Measurements from ENCODE around the gene ABCA13.
"Not testable (repeated sequence)": the region's sequence is repeated elsewhere in the genome, so short reads cannot be mapped to it uniquely, and the experiment has no call there.

The ABCA13 gene, protein sequence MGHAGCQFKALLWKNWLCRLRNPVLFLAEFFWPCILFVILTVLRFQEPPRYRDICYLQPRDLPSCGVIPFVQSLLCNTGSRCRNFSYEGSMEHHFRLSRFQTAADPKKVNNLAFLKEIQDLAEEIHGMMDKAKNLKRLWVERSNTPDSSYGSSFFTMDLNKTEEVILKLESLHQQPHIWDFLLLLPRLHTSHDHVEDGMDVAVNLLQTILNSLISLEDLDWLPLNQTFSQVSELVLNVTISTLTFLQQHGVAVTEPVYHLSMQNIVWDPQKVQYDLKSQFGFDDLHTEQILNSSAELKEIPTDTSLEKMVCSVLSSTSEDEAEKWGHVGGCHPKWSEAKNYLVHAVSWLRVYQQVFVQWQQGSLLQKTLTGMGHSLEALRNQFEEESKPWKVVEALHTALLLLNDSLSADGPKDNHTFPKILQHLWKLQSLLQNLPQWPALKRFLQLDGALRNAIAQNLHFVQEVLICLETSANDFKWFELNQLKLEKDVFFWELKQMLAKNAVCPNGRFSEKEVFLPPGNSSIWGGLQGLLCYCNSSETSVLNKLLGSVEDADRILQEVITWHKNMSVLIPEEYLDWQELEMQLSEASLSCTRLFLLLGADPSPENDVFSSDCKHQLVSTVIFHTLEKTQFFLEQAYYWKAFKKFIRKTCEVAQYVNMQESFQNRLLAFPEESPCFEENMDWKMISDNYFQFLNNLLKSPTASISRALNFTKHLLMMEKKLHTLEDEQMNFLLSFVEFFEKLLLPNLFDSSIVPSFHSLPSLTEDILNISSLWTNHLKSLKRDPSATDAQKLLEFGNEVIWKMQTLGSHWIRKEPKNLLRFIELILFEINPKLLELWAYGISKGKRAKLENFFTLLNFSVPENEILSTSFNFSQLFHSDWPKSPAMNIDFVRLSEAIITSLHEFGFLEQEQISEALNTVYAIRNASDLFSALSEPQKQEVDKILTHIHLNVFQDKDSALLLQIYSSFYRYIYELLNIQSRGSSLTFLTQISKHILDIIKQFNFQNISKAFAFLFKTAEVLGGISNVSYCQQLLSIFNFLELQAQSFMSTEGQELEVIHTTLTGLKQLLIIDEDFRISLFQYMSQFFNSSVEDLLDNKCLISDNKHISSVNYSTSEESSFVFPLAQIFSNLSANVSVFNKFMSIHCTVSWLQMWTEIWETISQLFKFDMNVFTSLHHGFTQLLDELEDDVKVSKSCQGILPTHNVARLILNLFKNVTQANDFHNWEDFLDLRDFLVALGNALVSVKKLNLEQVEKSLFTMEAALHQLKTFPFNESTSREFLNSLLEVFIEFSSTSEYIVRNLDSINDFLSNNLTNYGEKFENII (N-terminal part only)

DNA sequence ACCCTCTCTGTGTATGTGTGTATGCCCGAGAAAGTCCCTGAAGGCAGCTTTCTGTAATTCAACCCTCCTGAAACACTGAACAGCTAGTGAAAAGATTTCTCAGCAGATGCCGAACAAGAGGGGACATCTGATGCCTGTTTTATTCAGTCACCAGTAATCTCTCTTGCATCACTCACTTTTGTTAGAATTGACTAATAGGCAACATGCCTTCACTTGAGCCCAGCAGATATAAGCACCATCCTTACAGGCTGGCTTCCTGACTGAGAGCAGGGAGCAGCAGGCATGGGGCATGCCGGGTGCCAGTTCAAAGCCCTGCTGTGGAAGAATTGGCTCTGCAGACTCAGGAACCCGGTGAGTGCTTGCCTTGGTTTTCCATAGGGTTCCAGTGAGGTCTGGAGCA, at the start of gene ABCA13:
TSS of gene ABCA13 (plus strand) at position 257 of the 400 bp plus-strand sequence. CDS start at position 283, 26 bp downstream.
- no peak for DNase-seq

DNA sequence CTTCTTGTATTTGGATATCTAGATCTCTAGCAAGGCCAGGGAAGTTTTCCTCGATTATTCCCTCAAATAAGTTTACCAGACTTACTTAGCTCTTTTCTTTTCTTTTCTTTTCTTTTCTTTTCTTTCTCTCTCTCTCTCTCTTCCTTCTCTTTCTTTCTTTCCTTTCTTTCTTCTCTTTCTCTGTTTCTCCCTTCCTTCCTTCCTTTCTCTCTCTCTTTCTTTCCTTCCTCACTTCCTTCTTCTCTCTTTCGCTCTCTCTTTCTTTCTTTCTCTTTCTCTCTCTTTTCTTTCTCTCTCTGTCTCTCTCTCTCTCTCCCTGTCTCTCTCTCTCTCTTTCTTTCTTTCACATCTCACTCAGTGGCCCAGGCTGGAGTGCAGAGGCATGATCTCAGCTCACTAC, 45.2 kb upstream of the ABCA13 start:
- DNase-seq, result no peak

DNA sequence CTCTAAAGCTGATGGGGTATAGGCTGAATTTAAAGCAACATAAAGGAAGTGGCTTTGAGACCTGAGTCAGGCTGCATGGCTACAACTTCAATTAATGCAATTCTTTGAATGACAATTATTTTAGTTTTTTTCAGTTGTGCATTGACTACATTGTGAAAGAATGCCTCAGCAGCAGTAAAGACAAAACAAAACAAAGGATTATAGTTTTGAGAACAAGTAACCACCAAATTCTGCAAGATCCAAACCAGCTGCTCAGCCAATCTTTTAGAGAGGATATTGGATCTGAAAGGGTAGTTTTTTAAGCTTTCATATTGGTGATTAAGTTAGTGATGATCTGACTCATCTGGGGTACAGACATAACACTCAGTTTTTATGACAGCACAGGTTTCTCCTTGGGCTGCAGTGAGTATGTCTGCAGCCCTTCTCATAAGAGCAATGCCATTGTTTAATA, 40.6 kb upstream of the ABCA13 start:
- DNase-seq, result no peak

DNA sequence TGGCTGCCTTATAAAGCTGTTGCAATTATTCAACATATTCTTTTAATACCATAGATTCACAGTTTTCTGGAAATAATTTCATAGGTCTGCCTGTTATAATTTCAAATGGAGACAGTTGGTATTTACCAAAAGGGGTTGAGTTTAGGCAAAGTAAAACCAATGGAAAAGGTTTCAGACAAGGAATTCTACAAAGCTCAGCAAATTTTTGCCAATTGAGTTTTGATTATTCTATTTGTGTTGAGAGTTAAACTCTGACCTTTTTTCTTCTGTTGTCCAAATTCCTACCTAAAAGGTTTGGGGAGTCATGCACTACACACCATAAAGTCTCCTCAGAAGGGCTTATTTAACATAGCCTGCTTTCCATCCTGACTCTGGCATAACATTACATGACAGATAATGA, 38.5 kb upstream of the ABCA13 start:
- no peak for DNase-seq

DNA sequence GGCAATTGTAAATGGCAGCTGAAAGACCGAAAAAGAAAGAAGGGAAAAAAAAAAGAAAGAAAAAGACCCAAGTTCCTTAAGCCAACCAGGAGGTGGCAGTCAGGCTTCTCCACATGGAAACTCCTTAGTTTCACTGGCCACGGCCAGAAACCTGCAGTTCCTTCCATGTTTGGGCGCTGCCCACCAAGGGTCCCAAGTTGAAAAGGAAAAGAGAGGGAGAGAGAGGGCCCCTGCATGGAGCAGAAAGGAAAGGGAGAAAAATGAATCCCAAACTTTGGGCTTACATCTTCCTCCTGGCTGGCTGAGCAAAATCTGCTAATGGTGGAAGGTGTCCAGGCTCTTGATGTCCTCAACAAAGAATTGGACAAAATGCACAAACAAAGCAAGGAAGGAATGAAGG, 31.8 kb upstream of the ABCA13 start:
- no peak for DNase-seq

GRCh38 chr7:48140001-48140681, 31.1 kb upstream of the ABCA13 start:
- DNase-seq, result no peak

DNA sequence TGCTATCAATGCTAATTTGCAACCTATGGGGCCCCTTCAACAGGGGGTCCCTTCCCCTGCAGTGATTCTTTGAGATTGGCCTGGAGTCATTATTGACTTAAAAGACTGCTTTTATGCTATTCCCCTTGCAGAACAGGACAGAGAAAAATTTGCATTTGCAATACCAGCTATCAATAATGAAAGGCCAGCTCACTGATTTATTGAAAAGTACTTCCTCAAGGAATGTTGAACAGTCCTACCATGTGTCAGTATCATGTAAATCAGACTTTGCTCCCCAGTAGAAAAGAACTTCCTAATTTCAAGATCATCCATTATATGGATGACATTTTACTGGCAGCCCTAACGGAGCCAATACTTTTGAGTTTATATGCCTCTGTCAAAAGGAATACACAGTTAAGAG, 29.7 kb upstream of the ABCA13 start:
- DNase-seq, result no peak

- DNase-seq, result no peak
Observed at GRCh38 chr7:48144291-48144768, 26.9 kb upstream of the ABCA13 start.

- no peak for DNase-seq
Observed at GRCh38 chr7:48147078-48147591, 24.1 kb upstream of the ABCA13 start.

GRCh38 chr7:48147690-48148089, 23.6 kb upstream of the ABCA13 start:
- not testable (repeated sequence) for DNase-seq

GRCh38 chr7:48148311-48148710, 22.9 kb upstream of the ABCA13 start:
- no peak for DNase-seq

- no peak for DNase-seq
Observed at GRCh38 chr7:48149058-48149457, 22.2 kb upstream of the ABCA13 start.

DNA sequence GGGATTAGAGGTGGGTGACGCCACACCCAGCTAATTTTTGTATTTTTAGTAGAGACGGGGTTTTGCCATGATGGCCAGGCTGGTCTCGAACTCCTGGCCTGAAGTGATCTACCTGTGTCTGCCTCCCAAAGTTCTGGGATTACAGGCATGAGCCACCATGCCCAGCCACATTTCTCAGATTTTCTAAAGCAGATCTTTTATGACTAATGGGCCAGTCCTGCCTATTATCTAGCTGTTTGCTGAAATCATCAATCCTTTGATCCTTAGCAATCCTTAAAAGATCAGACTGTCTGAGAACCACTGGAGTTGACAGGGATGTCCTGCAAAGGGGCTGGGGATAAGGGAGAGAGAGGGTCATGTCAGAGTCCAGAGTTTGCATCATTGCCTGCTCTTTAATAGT, 21.2 kb upstream of the ABCA13 start:
- DNase-seq, result no peak

GRCh38 chr7:48154792-48155413, 16.4 kb upstream of the ABCA13 start:
- DNase-seq, result no peak

DNA sequence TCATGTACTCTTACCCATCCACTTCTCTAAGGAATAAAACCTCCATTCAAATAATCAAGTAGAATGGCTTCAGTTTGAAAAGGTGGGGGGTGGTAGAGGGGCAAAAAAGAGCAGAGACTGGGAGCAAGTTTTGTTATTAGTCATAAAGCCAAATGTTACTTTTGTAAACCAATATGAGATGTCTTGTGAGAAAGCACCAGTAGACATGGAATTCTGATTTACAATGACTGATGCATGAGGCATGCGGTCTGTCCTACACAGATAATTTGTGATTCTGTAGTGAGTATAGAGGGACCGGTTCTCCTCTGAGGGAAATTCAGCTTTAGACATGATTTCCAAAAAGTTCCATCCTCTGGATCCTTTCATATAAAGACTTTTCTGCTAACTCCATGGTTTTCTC, 12.9 kb upstream of the ABCA13 start:
- DNase-seq, result no peak

DNA sequence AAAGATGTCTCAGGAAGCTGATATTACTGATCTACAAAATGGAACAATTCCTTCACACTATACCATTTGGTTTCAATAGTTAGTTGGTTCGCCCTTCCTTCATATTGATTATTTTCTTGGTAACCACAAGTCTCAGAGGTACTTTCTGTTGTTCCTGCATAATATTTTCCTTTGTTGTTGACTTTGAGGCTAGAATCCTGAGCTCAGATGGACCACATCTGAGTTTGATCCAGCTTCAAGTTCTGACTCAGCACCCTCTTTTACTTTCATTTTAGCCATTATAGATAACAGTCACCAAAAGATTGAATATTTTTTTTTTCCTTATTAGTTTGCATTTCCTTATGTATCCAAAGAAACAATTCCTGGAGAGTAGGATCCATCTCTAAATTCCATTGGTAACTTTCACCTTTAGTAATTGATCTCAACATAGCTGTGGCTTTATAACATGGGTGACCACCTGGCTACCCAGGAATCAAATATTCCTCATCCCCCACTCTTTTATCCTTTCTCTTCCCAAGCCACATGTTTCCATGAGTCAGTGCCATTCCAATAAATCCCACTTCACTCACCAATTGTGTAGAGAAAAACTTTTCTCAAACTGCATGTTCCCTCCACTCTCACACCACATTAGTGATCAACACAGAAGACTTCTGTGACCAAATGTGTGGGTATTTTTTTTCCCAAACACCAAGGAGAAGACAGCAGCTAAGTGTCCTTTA, 9.7 kb upstream of the ABCA13 start:
- no peak for DNase-seq

- no peak for DNase-seq
Observed at GRCh38 chr7:48165157-48165556, 6.1 kb upstream of the ABCA13 start.

- DNase-seq, result no peak
Observed at GRCh38 chr7:48168159-48168558, 3.1 kb upstream of the ABCA13 start.

GRCh38 chr7:48170506-48170905, 752 bp upstream of the ABCA13 start:
- DNase-seq, result no peak

- no peak for DNase-seq
Observed at GRCh38 chr7:48173313-48173712, 2.1 kb downstream of the ABCA13 start.

Data from right forelimb (tissue), 1 donor.